Smooth muscle cell (in vitro differentiated cells): Measurements from ENCODE around the gene SETDB1. TPM values are rescaled to one million over a fixed set of nuclear protein-coding genes. Genes with fewer than 3 reads are reported as not detected.

Experiments
- DNase-seq: peaks from one replicate; lab custom pipeline; 2025; ENCODE audit not compliant: unreplicated experiment; lab: John Stamatoyannopoulos, UW
- H2AFZ ChIP-seq: fragments of 200-600 bp; sonication (generic); 2 replicates; pipeline ENCODE4 v1.6.0; 2016; ENCODE audit warnings: antibody characterized with exemption, low read depth, mild to moderate bottlenecking
- H3F3A ChIP-seq: fragments of 200-600 bp; sonication (generic); 2 replicates; pipeline ENCODE4 v1.6.0; 2017; ENCODE audit warnings: antibody characterized with exemption, low read depth
- H3K27ac ChIP-seq: fragments of 200-600 bp; sonication (generic); 2 replicates; pipeline ENCODE4 v1.5.1; 2016; ENCODE audit warnings: low read depth, mild to moderate bottlenecking
- H3K27me3 ChIP-seq: fragments of 200-600 bp; sonication (generic); 2 replicates; pipeline ENCODE4 v1.6.1; 2016; ENCODE audit warnings: low read depth, mild to moderate bottlenecking
- H3K36me3 ChIP-seq: fragments of 200-600 bp; sonication (generic); 2 replicates; pipeline ENCODE4 v1.5.1; 2016; ENCODE audit warnings: low read depth
- H3K4me1 ChIP-seq: fragments of 200-600 bp; sonication (generic); 2 replicates; pipeline ENCODE4 v1.5.1; 2016; ENCODE audit warnings: low read depth
- H3K4me2 ChIP-seq: fragments of 200-600 bp; sonication (generic); 2 replicates; pipeline ENCODE4 v1.6.0; 2016; ENCODE audit warnings: mild to moderate bottlenecking
- H3K4me3 ChIP-seq: fragments of 200-600 bp; sonication (generic); 2 replicates; pipeline ENCODE4 v1.5.1; 2016; ENCODE audit warnings: mild to moderate bottlenecking
- H3K79me2 ChIP-seq: fragments of 200-600 bp; sonication (generic); 2 replicates; pipeline ENCODE4 v1.6.0; 2016; ENCODE audit warnings: low read depth, mild to moderate bottlenecking
- H3K9ac ChIP-seq: fragments of 200-600 bp; sonication (generic); 2 replicates; pipeline ENCODE4 v1.6.0; 2016; ENCODE audit warnings: low read depth
- H3K9me3 ChIP-seq: fragments of 200-600 bp; sonication (generic); replicated peaks from 2 replicates; pipeline ENCODE4 v1.5.1; 2016; ENCODE audit warnings: low read depth
- H4K20me1 ChIP-seq: fragments of 200-600 bp; sonication (generic); 2 replicates; pipeline ENCODE4 v1.6.0; 2016; ENCODE audit warnings: low read depth
- CTCF ChIP-seq: fragments of 200-600 bp; sonication (generic); IDR thresholded peaks from 2 replicates; pipeline ENCODE4 v1.5.1; 2017; ENCODE audit warnings: borderline replicate concordance, mild to moderate bottlenecking, antibody characterized with exemption; ENCODE audit not compliant: insufficient read depth, poor library complexity, severe bottlenecking
- WGBS: methylation state at CpG from one replicate; pipeline ENCODE4 v1.1.7; 2016; ENCODE audit warnings: low lambda C conversion rate; 5-methylcytosine and 5-hydroxymethylcytosine counted together
- polyA plus RNA-seq: library from polyadenylated mRNA; unstranded; fragments of >200 nt; fragmentation: Nextera tagmentation; extraction: Ambion mirVana; gene quantifications from 2 replicates; pipeline ENCODE4 v1.2.1, GENCODE V29; 2016
- total RNA-seq: library from RNA; depleted of rRNA; stranded (reverse); fragments of >200 nt; gene quantifications from 2 replicates; pipeline ENCODE4 v1.2.3, GENCODE V29; 2014

SETDB1 gene
- total and polyA plus RNA-seq, 2 experiments from 2014 or later, result 11.3 to 19.1 TPM

- H3K9ac ChIP-seq, result peak overlapping the region; percentile 82
- no peaks in the 10 kb centered on the region for H4K20me1 ChIP-seq
- TF ChIP-seq CTCF, result no peak
- H3F3A ChIP-seq, result peaks cover 7% of the 10 kb centered on the region
- peak overlapping the region; percentile 89 for H3K4me2 ChIP-seq
- WGBS, result 25% methylated on average over 3 of the region's 3 CpGs
- H3K79me2 ChIP-seq, result peaks cover 14% of the 10 kb centered on the region
- peak overlapping the region; percentile 97 for H3K27ac ChIP-seq
- H3K9me3 ChIP-seq, result no peaks in the 10 kb centered on the region
- H3K4me1 ChIP-seq, result peaks cover 17% of the 10 kb centered on the region
- no peaks in the 10 kb centered on the region for H3K27me3 ChIP-seq
- H2AFZ ChIP-seq, result peak overlapping the region; percentile 99
- peak overlapping the region; percentile 81 for H3K4me3 ChIP-seq
- no peaks in the 10 kb centered on the region for H3K36me3 ChIP-seq
- no peak for DNase-seq
Observed at GRCh38 chr1:151009206-151009587, 83.0 kb downstream of the SETDB1 start.

GRCh38 chr1:151009674-151010345 lies 83.6 kb downstream of the SETDB1 start:
- H3K79me2 ChIP-seq, result peaks cover 20% of the 10 kb centered on the region

GRCh38 chr1:151010346-151010726 lies 84.2 kb downstream of the SETDB1 start:
- H3K4me1 ChIP-seq, result peaks cover 15% of the 10 kb centered on the region
- H3K36me3 ChIP-seq, result no peaks in the 10 kb centered on the region
- H3F3A ChIP-seq, result peaks cover 7% of the 10 kb centered on the region
- TF ChIP-seq CTCF, result no peak
- no peak overlapping the region for H3K4me2 ChIP-seq
- no peak overlapping the region for H3K9ac ChIP-seq
- no peak for DNase-seq
- H3K27me3 ChIP-seq, result no peaks in the 10 kb centered on the region
- H3K27ac ChIP-seq, result no peak overlapping the region
- 94% methylated on average over 3 of the region's 3 CpGs for WGBS
- H4K20me1 ChIP-seq, result no peaks in the 10 kb centered on the region
- H3K9me3 ChIP-seq, result no peaks in the 10 kb centered on the region
- peaks cover 24% of the 10 kb centered on the region for H3K79me2 ChIP-seq
- no peak overlapping the region for H2AFZ ChIP-seq
- no peak overlapping the region for H3K4me3 ChIP-seq

More at GRCh38 chr1:151009674-151010345, 83.6 kb downstream of the SETDB1 start:
- no peaks in the 10 kb centered on the region for H3K27me3 ChIP-seq
- peak overlapping the region; percentile 81 for H3K4me3 ChIP-seq
- H4K20me1 ChIP-seq, result no peaks in the 10 kb centered on the region
- no peak overlapping the region for H3K9ac ChIP-seq
- no peaks in the 10 kb centered on the region for H3K36me3 ChIP-seq
- peak overlapping the region; percentile 89 for H3K4me2 ChIP-seq
- WGBS, result 98% methylated on average over 8 of the region's 8 CpGs
- DNase-seq, result no peak
- H3K27ac ChIP-seq, result peak overlapping the region; percentile 97
- no peaks in the 10 kb centered on the region for H3K9me3 ChIP-seq
- peaks cover 17% of the 10 kb centered on the region for H3K4me1 ChIP-seq
- no peak overlapping the region for H2AFZ ChIP-seq
- TF ChIP-seq CTCF, result no peak
- H3F3A ChIP-seq, result peaks cover 7% of the 10 kb centered on the region
